Astrocyte (in vitro differentiated cells and primary cell): ENCODE measurements around the gene CHFR. TPM values are rescaled to one million over a fixed set of nuclear protein-coding genes. Genes with fewer than 3 reads are reported as not detected.

Experiments
- DNase-seq: peaks from one replicate; pipeline ENCODE4 v3.0.0-alpha.2; 2010; ENCODE audit warnings: low read depth
- FAIRE-seq: peaks from 2 replicates; lab custom pipeline; 2011; peaks lifted over from hg19 to GRCh38; lab: Jason Lieb, UNC
- H2AFZ ChIP-seq: 2 replicates; pipeline ENCODE4 v1.6.0; 2012; ENCODE audit warnings: low read depth, low read length, inconsistent platforms
- H3K27ac ChIP-seq: 2 replicates; pipeline ENCODE4 v1.5.1; 2011; ENCODE audit warnings: low read depth, low read length, inconsistent platforms
- H3K27me3 ChIP-seq: 2 replicates; pipeline ENCODE4 v1.6.0; 2011; ENCODE audit warnings: low read length, inconsistent platforms; ENCODE audit not compliant: insufficient read depth
- H3K36me3 ChIP-seq: 2 replicates; pipeline ENCODE4 v1.5.1; 2011; ENCODE audit warnings: low read length, inconsistent platforms; ENCODE audit not compliant: insufficient read depth
- H3K4me1 ChIP-seq: 2 replicates; pipeline ENCODE4 v1.5.1; 2011; ENCODE audit warnings: low read length, inconsistent platforms; ENCODE audit not compliant: insufficient read depth
- H3K4me2 ChIP-seq: 2 replicates; pipeline ENCODE4 v1.6.0; 2012; ENCODE audit warnings: low read length, inconsistent platforms
- H3K4me3 ChIP-seq: 2 replicates; pipeline ENCODE4 v1.5.1; 2011; ENCODE audit warnings: low read depth, mild to moderate bottlenecking, low read length, inconsistent platforms; ENCODE audit not compliant: insufficient read depth
- H3K79me2 ChIP-seq: 2 replicates; pipeline ENCODE4 v1.6.0; 2012; ENCODE audit warnings: mild to moderate bottlenecking, low read length, inconsistent platforms; ENCODE audit not compliant: insufficient read depth
- H3K9ac ChIP-seq: 2 replicates; pipeline ENCODE4 v1.6.0; 2012; ENCODE audit warnings: mild to moderate bottlenecking, low read length, inconsistent platforms
- H3K9me3 ChIP-seq: 2 replicates; pipeline ENCODE4 v1.5.1; 2012; ENCODE audit warnings: low read depth, mild to moderate bottlenecking, low read length, inconsistent platforms; ENCODE audit not compliant: insufficient read depth
- H4K20me1 ChIP-seq: 2 replicates; pipeline ENCODE4 v1.6.0; 2012; ENCODE audit warnings: low read length, inconsistent platforms; ENCODE audit not compliant: insufficient read depth
- H3K27ac Mint-ChIP-seq: one replicate; pipeline ENCODE4 v1.8.0; 2021; ENCODE audit warnings: mild to moderate bottlenecking, mixed read lengths; ENCODE audit not compliant: unreplicated experiment
- H3K27me3 Mint-ChIP-seq: one replicate; pipeline ENCODE4 v1.8.0; 2021; ENCODE audit warnings: low read depth, mixed read lengths; ENCODE audit not compliant: unreplicated experiment
- H3K36me3 Mint-ChIP-seq: one replicate; pipeline ENCODE4 v1.8.0; 2021; ENCODE audit warnings: low read depth, mixed read lengths; ENCODE audit not compliant: unreplicated experiment
- H3K4me1 Mint-ChIP-seq: one replicate; pipeline ENCODE4 v1.8.0; 2021; ENCODE audit warnings: low read depth, mixed read lengths; ENCODE audit not compliant: unreplicated experiment
- H3K4me3 Mint-ChIP-seq: one replicate; pipeline ENCODE4 v1.8.0; 2021; ENCODE audit warnings: mild to moderate bottlenecking, moderate library complexity, mixed read lengths; ENCODE audit not compliant: unreplicated experiment
- H3K9me3 Mint-ChIP-seq: one replicate; pipeline ENCODE4 v1.8.0; 2021; ENCODE audit warnings: mild to moderate bottlenecking, mixed read lengths; ENCODE audit not compliant: unreplicated experiment
- EZH2 ChIP-seq: IDR thresholded peaks from 2 replicates; pipeline ENCODE4 v1.6.1; 2012; ENCODE audit warnings: mild to moderate bottlenecking, low read length, inconsistent platforms; ENCODE audit not compliant: insufficient read depth
- total RNA-seq: library from RNA; stranded (reverse); gene quantifications from 2 replicates; pipeline ENCODE4 v1.2.1, GENCODE V29; 2021
- TF ChIP-seq, protein P1 (sequence below): IDR thresholded peaks from 2 replicates; pipeline ENCODE4 v1.5.1; 2011; ENCODE audit warnings: low read depth, mild to moderate bottlenecking, inconsistent platforms, low read length, moderate library complexity; ENCODE audit not compliant: insufficient read depth

Gene CHFR
- total RNA-seq, 1 donor from 2014 or later: 66.6 TPM

DNA sequence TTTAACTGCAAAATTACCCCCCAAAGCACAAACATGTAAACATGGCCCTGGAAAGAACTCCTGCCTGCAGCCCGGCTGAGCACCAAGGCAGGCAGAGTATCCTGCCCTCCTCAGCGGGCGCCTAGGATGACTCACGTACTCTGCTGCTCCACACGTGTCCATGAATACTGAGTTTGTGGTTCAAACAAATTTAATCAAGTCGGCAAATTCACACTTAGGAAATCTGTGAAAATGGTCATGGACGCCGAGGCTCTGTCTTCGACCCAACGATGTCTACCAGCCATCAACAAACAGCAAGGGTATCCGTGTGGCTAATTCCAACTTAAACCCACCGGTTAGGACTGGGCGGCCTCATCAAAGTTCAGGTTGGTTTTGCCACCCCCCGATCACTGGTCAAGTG is 84.3 kb downstream of the CHFR start:
- DNase-seq (no peak), FAIRE-seq (no peak)
- H4K20me1 ChIP-seq: peaks cover 85% of the 10 kb centered on the region
- no peaks in the 10 kb centered on the region for H3K9me3 Mint-ChIP-seq
- no peak overlapping the region for H3K27ac Mint-ChIP-seq
- H3K79me2 ChIP-seq: peaks cover 75% of the 10 kb centered on the region
- no peaks in the 10 kb centered on the region for H3K27me3 ChIP-seq
- H3K36me3 Mint-ChIP-seq: peaks cover 20% of the 10 kb centered on the region
- no peak overlapping the region for H3K27ac ChIP-seq
- no peaks in the 10 kb centered on the region for H3K4me1 ChIP-seq
- no peaks in the 10 kb centered on the region for H3K27me3 Mint-ChIP-seq
- no peaks in the 10 kb centered on the region for H3K9me3 ChIP-seq
- peaks cover 64% of the 10 kb centered on the region for H3K36me3 ChIP-seq
- TF ChIP-seq, protein P1, sequence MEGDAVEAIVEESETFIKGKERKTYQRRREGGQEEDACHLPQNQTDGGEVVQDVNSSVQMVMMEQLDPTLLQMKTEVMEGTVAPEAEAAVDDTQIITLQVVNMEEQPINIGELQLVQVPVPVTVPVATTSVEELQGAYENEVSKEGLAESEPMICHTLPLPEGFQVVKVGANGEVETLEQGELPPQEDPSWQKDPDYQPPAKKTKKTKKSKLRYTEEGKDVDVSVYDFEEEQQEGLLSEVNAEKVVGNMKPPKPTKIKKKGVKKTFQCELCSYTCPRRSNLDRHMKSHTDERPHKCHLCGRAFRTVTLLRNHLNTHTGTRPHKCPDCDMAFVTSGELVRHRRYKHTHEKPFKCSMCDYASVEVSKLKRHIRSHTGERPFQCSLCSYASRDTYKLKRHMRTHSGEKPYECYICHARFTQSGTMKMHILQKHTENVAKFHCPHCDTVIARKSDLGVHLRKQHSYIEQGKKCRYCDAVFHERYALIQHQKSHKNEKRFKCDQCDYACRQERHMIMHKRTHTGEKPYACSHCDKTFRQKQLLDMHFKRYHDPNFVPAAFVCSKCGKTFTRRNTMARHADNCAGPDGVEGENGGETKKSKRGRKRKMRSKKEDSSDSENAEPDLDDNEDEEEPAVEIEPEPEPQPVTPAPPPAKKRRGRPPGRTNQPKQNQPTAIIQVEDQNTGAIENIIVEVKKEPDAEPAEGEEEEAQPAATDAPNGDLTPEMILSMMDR: no peak
- no peak for TF ChIP-seq EZH2
- H3K4me2 ChIP-seq: no peak overlapping the region
- no peak overlapping the region for H2AFZ ChIP-seq
- no peak overlapping the region for H3K4me3 ChIP-seq
- H3K4me1 Mint-ChIP-seq: peaks cover 10% of the 10 kb centered on the region
- no peak overlapping the region for H3K4me3 Mint-ChIP-seq
- H3K9ac ChIP-seq: no peak overlapping the region

DNA sequence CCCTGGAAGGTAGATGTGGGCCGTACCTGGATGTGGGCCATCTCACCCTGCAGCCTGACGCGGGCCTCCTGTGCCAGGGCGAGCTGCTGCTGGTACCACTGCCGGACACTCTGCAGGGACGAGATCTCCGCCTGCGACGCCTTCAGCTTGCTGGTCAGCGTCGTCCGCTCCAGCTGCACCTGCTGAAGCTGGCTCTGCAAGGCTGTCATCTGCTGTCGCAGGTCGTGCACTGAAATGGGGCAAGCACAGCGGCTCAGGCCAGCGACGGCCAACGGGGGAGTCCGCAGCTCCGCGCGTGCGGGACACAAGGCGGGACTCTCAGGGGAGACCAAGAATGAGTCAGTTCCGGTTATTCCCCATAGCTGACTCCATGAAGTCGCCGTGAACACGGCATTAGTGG is 85.7 kb downstream of the CHFR start:
- Histone ChIP-seq H3K36me3 (peaks cover 63% of the 10 kb centered on the region), H3K79me2 (peaks cover 70% of the 10 kb centered on the region), H3K27me3 (no peaks in the 10 kb centered on the region), H3K4me1 (no peaks in the 10 kb centered on the region), H3K4me2 (no peak overlapping the region), H4K20me1 (peaks cover 85% of the 10 kb centered on the region), H3K4me3 (no peak overlapping the region), H2AFZ (no peak overlapping the region), H3K9me3 (no peaks in the 10 kb centered on the region), H3K9ac (no peak overlapping the region), H3K27ac (no peak overlapping the region)
- Mint-ChIP-seq H3K9me3 (no peaks in the 10 kb centered on the region), H3K27ac (no peak overlapping the region), H3K4me3 (no peak overlapping the region), H3K4me1 (peaks cover 7% of the 10 kb centered on the region), H3K36me3 (peaks cover 14% of the 10 kb centered on the region), H3K27me3 (no peaks in the 10 kb centered on the region)
- no peak for DNase-seq
- no peak for FAIRE-seq
- TF ChIP-seq EZH2: no peak

DNA sequence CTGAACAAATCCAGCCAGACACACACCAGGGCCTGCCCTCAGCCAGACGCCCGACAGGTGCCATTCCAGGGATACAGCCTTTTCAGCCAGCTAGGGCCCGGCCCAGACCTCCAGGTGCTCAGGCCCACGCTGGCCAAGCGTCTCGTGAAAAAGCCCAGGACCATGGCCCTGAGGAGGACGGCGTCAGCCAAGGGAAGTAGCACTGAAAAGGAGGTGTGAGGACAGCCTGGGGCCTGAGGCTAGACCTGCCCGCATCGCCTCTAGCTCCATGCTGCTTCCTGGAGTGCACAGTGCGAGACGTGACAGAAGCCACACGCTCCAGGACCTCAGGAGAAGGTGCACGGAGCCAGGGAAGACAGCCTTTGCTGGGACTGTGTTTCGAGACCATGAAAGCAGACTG is 88.6 kb downstream of the CHFR start:
- no peak overlapping the region for H3K27ac ChIP-seq
- no peak overlapping the region for H3K4me3 Mint-ChIP-seq
- no peaks in the 10 kb centered on the region for H3K9me3 Mint-ChIP-seq
- peaks cover 68% of the 10 kb centered on the region for H3K79me2 ChIP-seq
- peaks cover 16% of the 10 kb centered on the region for H3K36me3 Mint-ChIP-seq
- no peak overlapping the region for H2AFZ ChIP-seq
- no peaks in the 10 kb centered on the region for H3K4me1 ChIP-seq
- H3K27me3 ChIP-seq: no peaks in the 10 kb centered on the region
- H3K27me3 Mint-ChIP-seq: no peaks in the 10 kb centered on the region
- TF ChIP-seq EZH2: no peak
- TF ChIP-seq, protein P1: no peak
- H4K20me1 ChIP-seq: peaks cover 87% of the 10 kb centered on the region
- FAIRE-seq: no peak
- DNase-seq: no peak
- no peak overlapping the region for H3K4me3 ChIP-seq
- no peak overlapping the region for H3K4me2 ChIP-seq
- H3K27ac Mint-ChIP-seq: no peak overlapping the region
- H3K9me3 ChIP-seq: no peaks in the 10 kb centered on the region
- no peaks in the 10 kb centered on the region for H3K4me1 Mint-ChIP-seq
- no peak overlapping the region for H3K9ac ChIP-seq
- H3K36me3 ChIP-seq: peaks cover 66% of the 10 kb centered on the region
